NCI-H82 treated with DMSO at 0.1 percent for 48 hours (cell line): Measurements from ENCODE around the gene TNFRSF6B.

Source experiments
- DNase-seq: peaks from one replicate; lab custom pipeline; 2025; ENCODE audit not compliant: unreplicated experiment; lab: John Stamatoyannopoulos, UW

Gene TNFRSF6B

DNA sequence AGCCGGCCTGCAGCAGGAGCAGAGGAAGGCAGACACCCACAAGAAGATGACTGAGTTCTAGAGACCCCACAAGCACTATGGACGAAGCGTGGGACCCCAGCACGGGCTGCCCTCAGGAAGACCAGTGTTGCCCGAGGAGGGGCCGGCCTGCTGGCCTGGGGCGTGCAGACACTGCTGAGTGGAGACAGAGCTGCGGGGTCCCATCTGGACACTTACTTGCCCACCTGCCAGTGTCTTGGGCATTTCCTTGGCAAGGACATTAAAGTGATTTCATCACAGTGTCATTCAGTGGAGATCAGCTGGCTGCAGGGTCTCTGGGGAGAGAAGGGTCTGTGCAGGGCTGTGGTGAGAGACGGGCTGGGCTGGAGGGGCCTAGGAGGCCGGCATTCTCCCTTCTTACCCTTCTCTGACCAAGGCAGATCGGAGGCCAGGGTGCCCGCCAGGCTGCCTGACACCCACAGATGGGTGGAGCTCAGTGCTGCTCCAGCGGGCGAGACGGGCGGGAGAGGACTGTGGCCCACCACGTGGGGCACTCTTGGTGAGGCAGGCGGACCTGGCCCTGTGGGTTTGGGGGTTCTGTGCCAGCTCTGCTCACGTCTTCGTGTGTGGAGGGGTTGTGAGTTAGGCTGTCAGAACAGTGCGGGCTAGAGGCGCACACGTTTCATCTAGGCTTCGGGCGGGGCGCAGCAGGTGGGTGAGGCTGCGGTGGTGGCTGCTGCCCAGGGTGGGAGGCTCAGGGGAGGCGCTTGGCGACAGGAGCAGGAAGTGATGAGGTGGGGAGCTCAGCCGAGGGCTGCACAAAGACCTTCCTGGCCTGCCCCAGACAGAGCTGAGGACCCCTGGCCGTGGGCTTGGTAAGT is 39.6 kb downstream of the TNFRSF6B start, which contains the start of gene LIME1:
Gene LIME1 (plus strand): TSS at position 806 of the 860 bp plus-strand sequence. CDS start 886 bp downstream, outside the sequence.
- DNase-seq: no peak

DNA sequence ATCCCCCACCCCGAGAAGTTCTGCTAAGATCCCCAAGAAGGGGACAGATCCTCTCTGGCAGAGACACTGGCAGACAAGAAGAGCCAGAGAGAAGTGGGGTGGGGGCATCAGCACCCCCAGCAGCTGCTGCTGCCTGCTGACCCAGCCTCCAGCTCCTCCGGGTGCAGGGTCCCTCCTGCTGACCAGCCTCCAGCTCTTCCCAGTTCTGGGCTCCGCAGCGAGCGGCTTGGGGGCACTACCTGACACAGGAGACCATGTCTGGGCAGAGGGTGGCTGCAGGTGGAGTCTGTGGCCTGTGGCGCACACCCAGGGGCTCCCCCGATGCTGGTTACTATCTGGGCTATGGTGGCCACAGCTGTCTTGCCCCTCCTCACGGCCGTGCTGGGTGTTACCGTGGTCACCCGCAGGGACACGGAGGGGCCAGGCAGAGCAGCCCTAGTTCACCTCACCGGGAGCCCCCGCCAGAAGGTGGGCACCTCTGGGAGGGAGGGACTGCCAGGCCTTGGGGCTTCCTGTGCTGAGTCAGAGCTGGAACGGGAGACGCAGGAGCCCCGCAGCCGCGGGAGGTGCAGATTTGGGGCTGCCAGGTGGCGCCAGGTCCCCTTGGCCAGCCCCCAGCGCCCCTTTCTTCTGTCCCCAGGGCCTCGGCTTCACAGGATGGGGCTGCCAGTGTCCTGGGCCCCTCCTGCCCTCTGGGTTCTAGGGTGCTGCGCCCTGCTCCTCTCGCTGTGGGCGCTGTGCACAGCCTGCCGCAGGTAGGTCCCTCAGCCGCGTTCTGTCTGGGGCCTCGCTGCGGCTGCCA is 40.6 kb downstream of the TNFRSF6B start:
- DNase-seq: no peak

DNA sequence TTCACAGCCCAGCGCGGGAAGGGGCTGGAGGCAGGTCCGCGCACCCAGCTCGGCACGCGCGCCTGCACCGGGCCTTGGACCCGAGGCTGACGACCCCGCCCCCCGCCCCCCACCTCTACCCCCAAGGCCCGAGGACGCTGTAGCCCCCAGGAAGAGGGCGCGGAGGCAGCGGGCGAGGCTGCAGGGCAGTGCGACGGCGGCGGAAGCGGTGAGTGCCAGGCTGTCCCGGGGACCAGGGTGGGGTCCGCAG is 41.2 kb downstream of the TNFRSF6B start:
- DNase-seq: no peak

DNA sequence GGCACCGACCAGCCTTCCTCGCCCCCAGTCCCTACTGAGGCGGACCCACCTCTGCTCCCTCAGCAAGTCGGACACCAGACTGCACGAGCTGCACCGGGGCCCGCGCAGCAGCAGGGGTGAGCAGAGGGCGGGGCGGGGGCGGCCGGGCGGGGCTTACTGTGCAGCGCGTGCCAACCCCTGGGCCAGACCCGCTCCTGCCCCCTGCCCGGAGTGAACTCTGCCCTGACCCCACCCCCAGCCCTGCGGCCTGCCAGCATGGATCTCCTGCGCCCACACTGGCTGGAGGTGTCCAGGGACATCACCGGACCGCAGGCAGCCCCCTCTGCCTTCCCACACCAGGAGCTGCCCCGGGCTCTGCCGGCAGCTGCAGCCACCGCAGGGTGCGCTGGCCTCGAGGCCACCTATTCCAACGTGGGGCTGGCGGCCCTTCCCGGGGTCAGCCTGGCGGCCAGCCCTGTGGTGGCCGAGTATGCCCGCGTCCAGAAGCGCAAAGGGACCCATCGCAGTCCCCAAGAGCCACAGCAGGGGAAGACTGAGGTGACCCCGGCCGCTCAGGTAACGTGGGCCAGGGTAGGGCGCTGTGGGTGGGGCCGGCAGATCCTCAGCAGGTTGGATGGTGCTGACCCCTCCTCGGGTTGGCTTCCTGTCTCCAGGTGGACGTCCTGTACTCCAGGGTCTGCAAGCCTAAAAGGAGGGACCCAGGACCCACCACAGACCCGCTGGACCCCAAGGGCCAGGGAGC is 41.7 kb downstream of the TNFRSF6B start:
- DNase-seq: no peak

DNA sequence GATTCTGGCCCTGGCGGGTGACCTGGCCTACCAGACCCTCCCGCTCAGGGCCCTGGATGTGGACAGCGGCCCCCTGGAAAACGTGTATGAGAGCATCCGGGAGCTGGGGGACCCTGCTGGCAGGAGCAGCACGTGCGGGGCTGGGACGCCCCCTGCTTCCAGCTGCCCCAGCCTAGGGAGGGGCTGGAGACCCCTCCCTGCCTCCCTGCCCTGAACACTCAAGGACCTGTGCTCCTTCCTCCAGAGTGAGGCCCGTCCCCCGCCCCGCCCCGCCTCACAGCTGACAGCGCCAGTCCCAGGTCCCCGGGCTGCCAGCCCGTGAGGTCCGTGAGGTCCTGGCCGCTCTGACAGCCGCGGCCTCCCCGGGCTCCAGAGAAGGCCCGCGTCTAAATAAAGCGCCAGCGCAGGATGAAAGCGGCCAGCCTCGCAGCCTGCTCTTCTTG is 42.3 kb downstream of the TNFRSF6B start:
- no peak for DNase-seq

DNA sequence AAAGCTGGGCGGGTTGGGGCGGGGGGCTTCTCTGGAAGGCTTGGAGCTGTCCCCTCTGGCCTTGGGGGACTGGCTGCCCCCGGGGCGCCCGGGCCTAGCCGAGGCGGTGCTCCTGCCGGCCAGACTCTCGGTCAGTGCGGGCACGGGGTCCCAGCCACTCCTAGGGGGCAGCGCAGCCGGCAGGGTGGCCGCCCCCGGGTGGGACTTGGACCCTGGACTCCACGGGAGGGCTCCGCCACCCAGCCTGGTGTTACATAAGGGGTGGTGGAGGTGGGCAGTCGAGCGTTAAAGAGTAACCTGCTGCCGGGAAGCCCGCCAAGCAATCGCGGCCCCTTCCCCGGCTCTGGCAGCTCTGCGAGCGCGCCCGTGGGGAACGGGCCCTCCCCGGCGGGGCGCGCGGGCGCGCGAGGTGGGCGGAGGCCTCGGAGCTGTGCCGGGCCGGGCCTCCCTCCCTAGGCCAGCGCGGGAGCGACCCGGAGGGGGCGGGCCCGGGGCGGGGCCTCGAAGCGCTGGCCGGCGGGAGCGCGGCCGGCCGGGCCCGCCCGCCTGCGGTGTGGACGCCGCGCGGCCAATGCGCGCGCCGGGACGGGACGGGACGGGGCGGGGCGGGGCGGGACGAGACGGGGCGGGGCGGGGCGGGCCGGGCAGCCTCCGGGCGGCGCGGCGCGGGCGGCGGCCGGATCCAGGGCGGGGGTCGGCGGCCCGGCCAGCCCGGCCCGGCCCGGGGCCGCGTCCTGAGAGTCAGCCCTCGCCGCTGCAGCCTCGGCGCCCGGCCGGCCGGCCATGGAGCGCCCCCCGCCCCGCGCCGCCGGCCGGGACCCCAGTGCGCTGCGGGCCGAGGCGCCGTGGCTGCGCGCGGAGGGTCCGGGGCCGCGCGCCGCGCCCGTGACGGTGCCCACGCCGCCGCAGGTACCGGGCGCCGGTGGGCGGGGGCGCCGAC is 42.9 kb downstream of the TNFRSF6B start, which contains the start of gene SLC2A4RG:
Gene SLC2A4RG (plus strand): TSS at position 647 of the 940 bp plus-strand sequence. CDS start 137 bp downstream, at position 784.
- peak; percentile 34 for DNase-seq

DNA sequence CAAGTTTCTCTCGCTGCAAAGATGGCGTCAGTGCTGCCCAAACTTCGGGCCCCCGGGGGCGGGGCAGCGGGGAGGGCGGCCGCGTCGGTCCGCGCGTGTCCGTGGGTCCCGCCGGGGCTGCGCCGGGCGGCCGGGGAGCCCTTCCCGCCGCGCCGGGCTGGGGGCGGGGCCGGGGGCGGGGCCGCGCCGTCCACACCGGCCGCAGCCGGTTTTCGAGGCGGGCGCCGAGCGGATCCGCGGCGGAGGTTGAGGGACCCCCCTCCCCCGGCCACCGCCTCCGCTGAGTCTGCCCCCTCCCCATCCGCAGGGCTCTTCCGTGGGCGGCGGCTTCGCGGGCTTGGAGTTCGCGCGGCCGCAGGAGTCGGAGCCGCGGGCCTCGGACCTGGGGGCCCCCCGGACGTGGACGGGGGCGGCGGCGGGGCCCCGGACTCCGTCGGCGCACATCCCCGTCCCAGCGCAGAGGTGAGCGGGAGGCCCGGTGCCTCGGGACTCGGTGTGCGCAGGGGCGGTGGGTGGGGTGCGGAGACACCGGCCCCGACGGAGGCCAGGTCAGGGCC is 43.7 kb downstream of the TNFRSF6B start:
- no peak for DNase-seq

DNA sequence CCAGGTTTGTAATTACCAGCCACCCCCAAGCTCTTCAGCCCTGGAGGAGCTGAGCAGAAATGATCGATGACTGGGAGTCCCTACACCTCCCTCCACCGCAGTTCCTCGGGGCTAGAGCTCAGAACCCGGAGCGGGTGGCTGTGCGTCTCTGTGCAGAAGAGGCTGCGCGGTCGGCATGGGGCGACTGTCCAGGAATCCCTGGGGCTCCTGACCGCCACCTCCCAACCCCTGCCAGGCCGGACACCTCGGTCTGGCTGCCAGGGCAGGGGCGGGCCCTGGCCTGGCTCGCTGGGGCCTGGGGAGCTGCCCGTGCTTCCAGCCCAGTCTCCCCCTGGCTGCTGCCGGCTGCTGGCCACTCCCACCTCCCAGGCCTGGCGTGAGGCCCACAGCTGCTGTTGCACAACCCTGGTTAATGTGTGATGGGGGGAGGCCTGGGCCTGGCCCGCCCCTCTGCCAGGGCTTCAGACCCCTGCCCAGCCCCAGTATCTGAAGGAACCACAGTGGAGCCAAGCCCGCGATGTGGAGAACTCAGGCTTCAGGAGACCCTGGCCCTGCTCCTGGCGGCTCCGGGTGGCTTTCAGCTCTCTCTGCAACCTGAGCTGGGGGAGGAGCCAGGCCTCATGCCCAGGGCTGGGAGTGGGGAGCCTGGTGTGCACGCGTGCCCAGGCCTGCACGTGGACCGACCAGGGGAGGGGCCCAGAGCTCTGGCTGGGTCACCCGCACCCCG is 44.3 kb downstream of the TNFRSF6B start:
- DNase-seq: peak; percentile 7

DNA sequence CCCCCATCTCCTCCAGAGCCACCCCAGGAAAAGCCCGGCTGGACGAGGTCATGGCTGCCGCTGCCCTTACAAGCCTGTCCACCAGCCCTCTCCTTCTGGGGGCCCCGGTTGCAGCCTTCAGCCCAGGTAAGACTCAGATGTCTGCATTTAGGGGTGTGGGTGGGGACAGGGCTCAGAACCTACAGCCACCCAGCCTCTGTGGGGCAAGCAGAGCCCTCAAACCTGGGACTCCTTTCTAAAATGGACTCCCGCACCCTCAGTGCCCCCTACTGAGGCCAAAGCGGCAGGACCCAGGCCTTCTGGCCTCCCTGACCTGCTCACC is 44.9 kb downstream of the TNFRSF6B start:
- DNase-seq: no peak

DNA sequence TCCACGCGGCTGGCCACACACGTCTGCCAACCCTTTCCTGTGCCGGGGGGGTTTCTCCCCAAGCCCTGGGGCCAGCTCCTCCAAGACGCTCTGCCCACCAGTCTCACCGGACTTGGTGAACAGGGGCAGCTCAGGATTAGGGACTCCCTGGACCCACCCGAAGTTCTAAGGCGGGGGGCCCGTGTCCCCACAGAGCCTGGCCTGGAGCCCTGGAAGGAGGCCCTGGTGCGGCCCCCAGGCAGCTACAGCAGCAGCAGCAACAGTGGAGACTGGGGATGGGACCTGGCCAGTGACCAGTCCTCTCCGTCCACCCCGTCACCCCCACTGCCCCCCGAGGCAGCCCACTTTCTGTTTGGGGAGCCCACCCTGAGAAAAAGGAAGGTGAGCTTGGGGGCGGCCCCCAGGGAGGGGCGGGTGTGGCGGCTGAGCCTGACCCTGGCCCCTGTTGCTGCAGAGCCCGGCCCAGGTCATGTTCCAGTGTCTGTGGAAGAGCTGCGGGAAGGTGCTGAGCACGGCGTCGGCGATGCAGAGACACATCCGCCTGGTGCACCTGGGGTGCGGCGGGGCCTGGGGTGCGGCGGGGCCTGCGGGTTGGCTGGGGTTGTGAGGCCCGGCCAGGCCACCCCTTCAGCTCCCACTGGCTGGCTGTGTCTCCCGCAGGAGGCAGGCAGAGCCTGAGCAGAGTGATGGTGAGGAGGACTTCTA is 45.4 kb downstream of the TNFRSF6B start:
- no peak for DNase-seq

DNA sequence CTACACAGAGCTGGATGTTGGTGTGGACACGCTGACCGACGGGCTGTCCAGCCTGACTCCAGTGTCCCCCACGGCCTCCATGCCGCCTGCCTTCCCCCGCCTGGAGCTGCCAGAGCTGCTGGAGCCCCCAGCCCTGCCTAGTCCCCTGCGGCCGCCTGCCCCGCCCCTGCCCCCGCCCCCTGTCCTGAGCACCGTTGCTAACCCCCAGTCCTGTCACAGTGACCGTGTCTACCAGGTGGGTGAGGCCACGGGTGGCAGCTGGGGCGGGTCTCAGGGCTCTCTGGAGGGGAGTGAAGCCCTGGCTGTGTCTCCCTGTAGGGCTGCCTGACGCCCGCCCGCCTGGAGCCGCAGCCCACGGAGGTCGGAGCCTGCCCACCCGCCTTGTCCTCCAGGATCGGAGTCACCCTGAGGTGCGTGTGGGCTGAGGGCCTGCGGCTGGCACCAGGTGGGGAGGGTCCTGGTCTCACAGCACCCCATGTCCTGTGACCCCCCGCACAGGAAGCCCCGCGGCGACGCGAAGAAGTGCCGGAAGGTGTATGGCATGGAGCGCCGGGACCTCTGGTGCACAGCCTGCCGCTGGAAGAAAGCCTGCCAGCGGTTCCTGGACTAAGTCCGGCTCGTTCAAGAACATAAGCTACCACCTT is 46.1 kb downstream of the TNFRSF6B start:
- DNase-seq: no peak

DNA sequence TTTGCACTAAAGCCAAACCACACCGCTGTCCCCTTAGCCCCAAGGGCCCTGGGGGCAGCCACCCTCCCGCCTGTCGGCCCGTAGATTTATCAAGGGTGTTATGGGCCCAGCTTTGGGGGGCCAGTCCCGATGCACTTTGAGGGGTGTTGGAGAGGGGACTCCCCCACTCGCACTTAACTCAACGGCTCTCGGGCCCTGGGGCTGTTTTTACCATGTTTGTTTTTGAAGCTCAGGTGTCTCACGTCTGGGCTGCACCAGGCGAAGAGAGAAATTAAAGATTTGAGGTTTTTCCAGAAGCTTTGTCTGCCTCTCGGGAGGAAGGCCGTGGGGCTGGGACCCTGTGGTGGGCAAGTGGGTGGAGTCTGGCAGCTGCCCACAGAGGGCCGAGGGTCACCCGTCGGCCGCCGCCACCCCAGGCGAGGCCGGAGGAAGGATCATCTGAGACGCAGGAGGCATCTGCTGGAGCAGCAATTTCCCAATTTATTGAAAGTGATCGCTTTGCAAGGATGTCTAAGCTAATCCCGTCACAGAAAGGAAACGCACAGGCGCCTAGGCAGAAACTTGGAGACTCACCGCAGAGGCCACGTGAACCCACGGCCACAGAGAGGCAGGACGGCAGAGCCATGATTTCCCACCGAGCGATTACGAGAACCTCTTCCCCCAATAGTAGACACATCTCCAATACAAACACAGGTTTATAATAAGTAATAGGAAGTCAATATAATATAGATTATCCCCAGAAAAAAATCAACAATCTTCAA is 46.9 kb downstream of the TNFRSF6B start:
- DNase-seq: no peak

DNA sequence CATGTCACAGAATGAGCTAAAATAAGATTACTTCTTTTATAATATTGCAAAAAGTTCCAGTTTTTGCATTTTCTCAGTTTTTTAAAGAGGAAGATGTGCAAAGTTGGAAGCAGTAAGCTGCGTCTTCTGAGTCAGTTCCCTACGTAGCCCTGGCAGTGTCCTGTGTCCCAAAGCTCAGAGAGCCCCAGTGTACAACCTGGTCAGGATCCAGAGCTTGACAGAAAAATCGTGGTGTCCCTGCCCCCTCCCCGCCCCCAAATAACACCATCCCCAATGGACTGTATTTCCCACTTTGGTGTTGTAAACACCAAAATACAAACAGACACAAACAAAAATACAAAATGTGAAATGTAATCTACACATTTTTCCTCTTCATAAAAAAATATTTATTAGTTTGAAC is 47.7 kb downstream of the TNFRSF6B start:
- no peak for DNase-seq

DNA sequence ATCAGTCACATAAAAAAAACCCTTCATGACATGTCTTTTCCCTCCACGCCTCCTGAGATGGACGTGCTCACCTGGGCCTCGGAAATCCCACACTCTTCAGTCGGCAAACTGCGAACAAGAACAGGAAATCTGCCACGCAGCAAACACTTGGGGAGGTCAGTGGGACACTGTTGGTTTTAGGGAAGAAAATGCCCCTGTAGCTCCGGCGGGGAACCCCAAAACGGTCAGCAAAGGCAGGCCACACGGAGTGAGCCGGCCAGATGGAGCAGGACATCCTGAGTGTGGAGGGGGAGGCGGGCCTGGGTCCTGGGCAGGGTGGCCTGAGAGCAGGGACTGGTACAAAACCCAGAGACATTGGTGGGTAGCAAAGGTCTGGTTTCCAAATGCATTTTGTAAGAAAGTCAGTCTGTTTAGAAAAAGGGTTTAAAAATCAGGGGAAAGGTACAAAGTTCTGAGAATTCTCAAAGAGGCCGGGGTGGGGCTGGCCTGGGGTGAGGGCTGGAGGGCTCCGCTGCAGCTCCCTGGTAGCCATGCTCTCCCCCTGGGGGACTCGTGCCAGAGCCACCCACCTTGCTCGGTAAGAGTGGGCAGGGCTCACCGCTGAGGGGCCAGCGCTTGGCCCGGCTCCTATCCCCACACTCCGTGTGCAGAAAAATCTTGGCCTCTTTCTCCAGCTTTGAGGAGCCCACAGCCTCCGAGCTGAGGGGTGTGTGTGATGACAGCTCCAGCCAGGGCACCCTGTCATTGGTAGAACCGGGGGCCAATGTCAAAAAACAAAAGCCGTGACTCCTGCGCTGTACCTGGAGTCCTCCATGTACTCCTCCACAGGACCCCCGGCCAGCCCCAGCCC is 48.3 kb downstream of the TNFRSF6B start:
- DNase-seq: no peak

DNA sequence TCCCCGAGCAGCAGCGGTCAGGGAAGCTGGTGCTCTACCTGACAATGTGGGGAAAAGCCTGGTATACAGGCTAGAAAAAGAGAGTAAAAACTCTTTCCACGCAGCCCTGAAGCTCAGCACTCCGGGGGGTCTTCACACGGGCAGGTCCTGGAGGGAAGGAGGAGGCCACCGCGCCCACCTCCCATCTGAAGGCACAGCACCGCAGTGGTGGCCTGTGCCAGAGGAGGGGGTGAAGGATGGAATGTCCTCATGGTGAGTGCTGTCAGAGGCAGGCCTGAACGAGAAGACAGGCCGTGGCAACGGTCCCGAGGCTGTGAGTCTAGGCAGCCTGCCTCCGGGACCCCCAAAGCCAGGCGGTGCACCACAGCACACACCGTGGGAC is 49.0 kb downstream of the TNFRSF6B start:
- no peak for DNase-seq

DNA sequence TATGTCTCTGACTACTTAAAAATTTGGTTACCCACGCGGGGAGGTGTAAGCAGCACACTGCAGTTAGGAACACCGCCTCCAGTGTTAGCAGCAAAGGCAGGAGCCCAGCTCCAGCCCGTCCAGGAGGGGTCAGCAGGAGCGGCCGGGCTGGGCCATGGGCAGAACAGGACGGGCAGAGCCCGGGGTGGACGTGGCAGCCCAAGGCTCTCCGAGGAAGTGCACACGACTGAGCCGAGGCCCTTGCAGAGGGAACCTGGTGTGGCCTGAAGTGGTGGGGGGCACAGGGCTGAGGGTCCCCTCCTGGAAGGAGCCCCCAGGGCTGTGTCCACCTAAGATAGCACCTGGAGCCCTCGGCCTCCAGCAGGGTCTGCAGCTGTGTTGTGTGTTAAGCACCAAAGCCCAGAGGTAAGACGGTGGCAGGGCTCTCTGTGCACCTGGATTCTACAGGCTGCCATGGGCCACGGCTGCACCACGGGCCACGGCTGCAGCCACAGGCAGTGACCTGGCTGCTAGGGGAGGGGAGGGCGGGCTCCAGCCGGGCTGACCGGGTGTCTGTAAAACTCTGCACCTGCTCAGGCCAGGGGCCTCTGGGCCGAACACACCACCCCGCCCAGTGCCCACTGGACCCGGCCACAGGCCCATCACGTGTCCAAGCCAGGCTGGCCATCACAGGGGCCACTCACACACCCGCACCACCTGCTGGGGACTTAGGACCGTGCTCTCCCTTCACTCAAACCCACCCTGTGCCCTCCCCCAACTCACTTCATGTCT is 49.7 kb downstream of the TNFRSF6B start:
- no peak for DNase-seq
